Caco-2 (cell line): ENCODE data around the gene HOXD12. TPM values are rescaled to one million over a fixed set of nuclear protein-coding genes. Genes with fewer than 3 reads are reported as not detected.

Experiments
- BruUV-seq: library from RNA; stranded (reverse); fragments of 400-500 nt; replicated peaks from 2 replicates; lab custom pipeline; 2021; lab: Mats Ljungman, UMichigan
- CTCF ChIA-PET: fragments of 300-600 bp; sonication (Branson Sonifier 250); formaldehyde crosslinking; loops from one replicate; lab custom pipeline; 2022; ENCODE audit warnings: antibody characterized with exemption; lab: Charles Lee
- POLR2A ChIA-PET: fragments of 300-600 bp; sonication (Branson Sonifier 250); formaldehyde crosslinking; loops from one replicate; lab custom pipeline; 2022; ENCODE audit warnings: antibody characterized with exemption; lab: Charles Lee
- DNase-seq, 2 experiments: peaks; one replicate each; pipeline versions ENCODE4 v3.0.0 to v3.0.0-alpha.2; 2020 to 2022
- H3K27me3 ChIP-seq: replicated peaks from 2 replicates; pipeline ENCODE4 v1.6.0; 2011; ENCODE audit warnings: low read length; ENCODE audit not compliant: control insufficient read depth, insufficient read depth
- H3K36me3 ChIP-seq: 2 replicates; pipeline ENCODE4 v1.5.1; 2011; ENCODE audit warnings: low read length; ENCODE audit not compliant: control insufficient read depth, insufficient read depth
- H3K4me1 ChIP-seq: fragments of 250-450 bp; sonication (Bioruptor Pico); 2 replicates; pipeline ENCODE4 v1.5.1; 2020; ENCODE audit warnings: mild to moderate bottlenecking
- H3K4me3 ChIP-seq: 2 replicates; pipeline ENCODE4 v1.5.1; 2011; ENCODE audit warnings: low read depth, mild to moderate bottlenecking, control low read depth, low read length
- H3K9me3 ChIP-seq: fragments of 250-450 bp; sonication (Bioruptor Pico); 2 replicates; pipeline ENCODE4 v1.5.1; 2020; ENCODE audit warnings: mild to moderate bottlenecking, moderate library complexity
- H3K27ac Mint-ChIP-seq: one replicate; pipeline ENCODE4 v1.8.0; 2022; ENCODE audit warnings: mixed read lengths; ENCODE audit not compliant: unreplicated experiment
- H3K27me3 Mint-ChIP-seq: one replicate; pipeline ENCODE4 v1.8.0; 2022; ENCODE audit warnings: mixed read lengths; ENCODE audit not compliant: insufficient read depth, unreplicated experiment
- H3K36me3 Mint-ChIP-seq: one replicate; pipeline ENCODE4 v1.8.0; 2022; ENCODE audit warnings: mild to moderate bottlenecking, mixed read lengths; ENCODE audit not compliant: insufficient read depth, unreplicated experiment
- H3K4me1 Mint-ChIP-seq: one replicate; pipeline ENCODE4 v1.8.0; 2022; ENCODE audit warnings: low read depth, mixed read lengths; ENCODE audit not compliant: unreplicated experiment
- H3K4me3 Mint-ChIP-seq: one replicate; pipeline ENCODE4 v1.8.0; 2022; ENCODE audit warnings: mild to moderate bottlenecking, moderate library complexity, mixed read lengths; ENCODE audit not compliant: unreplicated experiment
- H3K9me3 Mint-ChIP-seq: one replicate; pipeline ENCODE4 v1.8.0; 2022; ENCODE audit warnings: mixed read lengths; ENCODE audit not compliant: unreplicated experiment
- CTCF ChIP-seq, 2 experiments: fragments of 200-600 bp in 1 of 2; IDR thresholded peaks; 1 replicate in 1 of 2; 2 replicates in 1 of 2; pipeline versions ENCODE4 v1.5.1 to v1.8.0; 2011 to 2022; ENCODE audit warnings: antibody characterized with exemption in 1 of 2, control low read depth in 1 of 2, inconsistent platforms in 1 of 2, low read depth in 1 of 2, low read length in 1 of 2, mild to moderate bottlenecking in 1 of 2, moderate library complexity in 1 of 2; ENCODE audit not compliant: insufficient read depth in 1 of 2, severe bottlenecking in 1 of 2, unreplicated experiment in 1 of 2
- intact Hi-C: fragments of 100-400 bp; cut with micrococcal nuclease; formaldehyde crosslinking; loops from one replicate; pipeline ENCODE4 v1.10.0; 2022; ENCODE audit not compliant: unreplicated experiment
- total RNA-seq: library from RNA; stranded (reverse); gene quantifications from 2 replicates; pipeline ENCODE4 v1.2.3, GENCODE V29; 2022

The HOXD12 gene
- total RNA-seq, 1 experiment from 2014 or later, result not detected

GRCh38 chr2:176136374-176137251 lies 37.0 kb downstream of the HOXD12 start:
- H3K4me3 Mint-ChIP-seq, result peak overlapping the region; percentile 76
- H3K4me1 Mint-ChIP-seq, result peaks cover 13% of the 10 kb centered on the region
- POLR2A ChIA-PET, result no interaction called here

DNA sequence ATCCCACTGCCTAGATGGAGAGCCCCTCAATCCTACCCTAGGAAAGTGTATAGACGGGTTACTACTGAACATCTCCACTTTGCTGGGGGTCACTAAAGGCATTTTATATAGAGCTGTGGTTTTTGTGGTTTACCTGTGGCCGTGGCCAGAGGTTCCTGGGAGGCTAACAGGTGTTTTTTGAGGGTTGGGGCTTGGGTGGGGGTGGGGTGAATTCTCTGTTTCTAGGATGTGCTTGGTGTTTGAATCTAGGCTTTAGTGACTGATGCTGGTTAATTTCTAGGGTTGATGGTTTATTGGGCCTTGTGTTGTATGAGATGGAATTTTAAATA lies 37.6 kb downstream of the HOXD12 start:
- POLR2A ChIA-PET, result no interaction called here
- Mint-ChIP-seq H3K27me3 (peaks cover 45% of the 10 kb centered on the region), H3K4me3 (peak overlapping the region; percentile 76)

More at GRCh38 chr2:176136374-176137251, 37.0 kb downstream of the HOXD12 start:
- Histone ChIP-seq H3K4me3 (peak overlapping the region; percentile 52), H3K9me3 (no peaks in the 10 kb centered on the region), H3K36me3 (no peaks in the 10 kb centered on the region), H3K27me3 (peaks cover 4% of the 10 kb centered on the region), H3K4me1 (peaks cover 14% of the 10 kb centered on the region; the same call in 1 of the 2 replicates)
- no peak overlapping the region for H3K27ac Mint-ChIP-seq
- H3K9me3 Mint-ChIP-seq, result no peaks in the 10 kb centered on the region
- peaks cover 49% of the 10 kb centered on the region for H3K27me3 Mint-ChIP-seq
- CTCF ChIA-PET, result interaction anchor here (0.5 to 1.0 kb wide), 2 partner anchors 9 to 318 kb away, joined by 3 to 5 read pairs; no protein-coding TSS in a partner anchor
- no peaks in the 10 kb centered on the region for H3K36me3 Mint-ChIP-seq
- BruUV-seq, result no TSS peak
- peak; percentile 52 to 53 for DNase-seq
- no peak for TF ChIP-seq CTCF (IDR thresholded peaks at IDR 0.05; ENCODE audit: insufficient read depth in 1 of 2, low read depth in 1 of 2, low read length in 1 of 2, severe bottlenecking in 1 of 2, unreplicated experiment in 1 of 2)
- intact Hi-C loops, result loop anchor here (5.0 kb wide), 1 partner anchor 51 kb away; the partner anchor contains the start of gene HOXD1

More for the DNA sequence above, 37.6 kb downstream of the HOXD12 start:
- no peaks in the 10 kb centered on the region for H3K36me3 Mint-ChIP-seq
- H3K27me3 ChIP-seq, result peaks cover 3% of the 10 kb centered on the region
- intact Hi-C loops, result loop anchor here (5.0 kb wide), 1 partner anchor 50 kb away; the partner anchor contains the start of gene HOXD1
- no peaks in the 10 kb centered on the region for H3K9me3 Mint-ChIP-seq
- H3K4me3 ChIP-seq, result no peak overlapping the region
- no peaks in the 10 kb centered on the region for H3K9me3 ChIP-seq
- CTCF ChIA-PET, result interaction anchor here (0.5 to 1.0 kb wide), 2 partner anchors 9 to 318 kb away, joined by 3 to 5 read pairs; no protein-coding TSS in a partner anchor
- peaks cover 12% of the 10 kb centered on the region; the same call in 1 of the 2 replicates for H3K4me1 ChIP-seq
- no peak for TF ChIP-seq CTCF (IDR thresholded peaks at IDR 0.05; ENCODE audit: insufficient read depth in 1 of 2, low read depth in 1 of 2, low read length in 1 of 2, severe bottlenecking in 1 of 2, unreplicated experiment in 1 of 2)
- peaks cover 11% of the 10 kb centered on the region for H3K4me1 Mint-ChIP-seq
- BruUV-seq, result no TSS peak
- no peak overlapping the region for H3K27ac Mint-ChIP-seq
- no peaks in the 10 kb centered on the region for H3K36me3 ChIP-seq
- DNase-seq, result no peak
